Parathyroid adenoma (tissue), 2 donors: ENCODE data around the gene SEC31A.

Source experiments
- H2AFZ ChIP-seq: fragments of 300-600 bp; sonication (generic); one replicate; pipeline ENCODE4 v1.7.0; 2017; ENCODE audit warnings: antibody characterized with exemption, mild to moderate bottlenecking
- H3K27ac ChIP-seq: fragments of 300-600 bp; sonication (generic); one replicate; pipeline ENCODE4 v1.7.0; 2017
- H3K27me3 ChIP-seq: fragments of 300-600 bp; sonication (generic); one replicate; pipeline ENCODE4 v1.7.0; 2017; ENCODE audit warnings: low read length; ENCODE audit not compliant: control insufficient read depth, insufficient read depth
- H3K36me3 ChIP-seq: fragments of 300-600 bp; sonication (generic); one replicate; pipeline ENCODE4 v1.7.0; 2017; ENCODE audit warnings: low read length; ENCODE audit not compliant: control insufficient read depth, insufficient read depth
- H3K4me1 ChIP-seq: fragments of 300-600 bp; sonication (generic); one replicate; pipeline ENCODE4 v1.7.0; 2017; ENCODE audit warnings: control low read depth
- H3K4me2 ChIP-seq: fragments of 300-600 bp; sonication (generic); one replicate; pipeline ENCODE4 v1.7.0; 2017; ENCODE audit warnings: low read length
- H3K4me3 ChIP-seq: fragments of 300-600 bp; sonication (generic); one replicate; pipeline ENCODE4 v1.7.0; 2017; ENCODE audit warnings: low read depth, low read length
- H3K79me2 ChIP-seq: fragments of 300-600 bp; sonication (generic); one replicate; pipeline ENCODE4 v1.7.0; 2017; ENCODE audit warnings: control low read depth
- H3K9ac ChIP-seq: fragments of 300-600 bp; sonication (generic); one replicate; pipeline ENCODE4 v1.7.0; 2017; ENCODE audit warnings: mild to moderate bottlenecking
- H3K9me3 ChIP-seq: fragments of 300-600 bp; sonication (generic); one replicate; pipeline ENCODE4 v1.7.0; 2017; ENCODE audit warnings: low read length; ENCODE audit not compliant: control insufficient read depth
- TF ChIP-seq, protein P1 (sequence below): fragments of 300-600 bp; sonication (generic); IDR thresholded peaks from one replicate; pipeline ENCODE4 v1.7.0; 2017; ENCODE audit warnings: antibody characterized with exemption, mild to moderate bottlenecking
- donor health status: primary hyperparathyroidism.

SEC31A gene

DNA sequence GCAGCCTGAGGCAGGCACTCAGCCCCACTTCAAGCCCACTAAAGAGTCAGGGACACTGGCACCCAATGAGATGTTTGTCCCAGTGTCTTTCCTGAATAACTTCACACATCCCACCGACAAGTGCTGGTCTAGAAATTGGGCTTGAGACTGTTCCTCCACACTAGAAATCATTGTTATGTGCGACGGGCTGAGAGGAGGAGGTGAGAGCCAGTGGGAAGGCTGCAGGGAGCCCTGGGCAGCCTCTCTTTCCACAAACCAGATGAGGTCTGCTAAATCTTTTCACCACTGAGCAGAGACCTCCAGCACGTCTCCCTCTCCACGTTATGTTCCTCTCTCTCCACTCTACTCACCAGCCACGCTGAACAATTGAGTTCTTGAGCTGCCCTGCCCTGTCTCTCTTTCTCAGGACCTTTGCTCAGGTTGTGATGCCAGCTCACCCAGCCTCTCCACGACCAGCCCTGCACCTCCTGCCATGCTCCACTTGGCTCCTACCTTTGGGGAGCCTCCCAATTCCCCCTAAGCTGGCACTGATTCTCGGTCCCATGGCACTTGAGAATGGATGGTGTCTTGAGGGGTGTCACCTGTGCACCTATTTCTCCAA is 100.8 kb downstream of the SEC31A start:
- TF ChIP-seq, protein P1, sequence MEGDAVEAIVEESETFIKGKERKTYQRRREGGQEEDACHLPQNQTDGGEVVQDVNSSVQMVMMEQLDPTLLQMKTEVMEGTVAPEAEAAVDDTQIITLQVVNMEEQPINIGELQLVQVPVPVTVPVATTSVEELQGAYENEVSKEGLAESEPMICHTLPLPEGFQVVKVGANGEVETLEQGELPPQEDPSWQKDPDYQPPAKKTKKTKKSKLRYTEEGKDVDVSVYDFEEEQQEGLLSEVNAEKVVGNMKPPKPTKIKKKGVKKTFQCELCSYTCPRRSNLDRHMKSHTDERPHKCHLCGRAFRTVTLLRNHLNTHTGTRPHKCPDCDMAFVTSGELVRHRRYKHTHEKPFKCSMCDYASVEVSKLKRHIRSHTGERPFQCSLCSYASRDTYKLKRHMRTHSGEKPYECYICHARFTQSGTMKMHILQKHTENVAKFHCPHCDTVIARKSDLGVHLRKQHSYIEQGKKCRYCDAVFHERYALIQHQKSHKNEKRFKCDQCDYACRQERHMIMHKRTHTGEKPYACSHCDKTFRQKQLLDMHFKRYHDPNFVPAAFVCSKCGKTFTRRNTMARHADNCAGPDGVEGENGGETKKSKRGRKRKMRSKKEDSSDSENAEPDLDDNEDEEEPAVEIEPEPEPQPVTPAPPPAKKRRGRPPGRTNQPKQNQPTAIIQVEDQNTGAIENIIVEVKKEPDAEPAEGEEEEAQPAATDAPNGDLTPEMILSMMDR: no peak
- H3K27me3 ChIP-seq: no peaks in the 10 kb centered on the region
- no peak overlapping the region for H3K9ac ChIP-seq
- no peak overlapping the region for H2AFZ ChIP-seq
- no peaks in the 10 kb centered on the region for H3K36me3 ChIP-seq
- no peaks in the 10 kb centered on the region for H3K9me3 ChIP-seq
- no peak overlapping the region for H3K27ac ChIP-seq
- H3K79me2 ChIP-seq: no peaks in the 10 kb centered on the region
- no peak overlapping the region for H3K4me3 ChIP-seq
- H3K4me2 ChIP-seq: no peak overlapping the region
- no peaks in the 10 kb centered on the region for H3K4me1 ChIP-seq

DNA sequence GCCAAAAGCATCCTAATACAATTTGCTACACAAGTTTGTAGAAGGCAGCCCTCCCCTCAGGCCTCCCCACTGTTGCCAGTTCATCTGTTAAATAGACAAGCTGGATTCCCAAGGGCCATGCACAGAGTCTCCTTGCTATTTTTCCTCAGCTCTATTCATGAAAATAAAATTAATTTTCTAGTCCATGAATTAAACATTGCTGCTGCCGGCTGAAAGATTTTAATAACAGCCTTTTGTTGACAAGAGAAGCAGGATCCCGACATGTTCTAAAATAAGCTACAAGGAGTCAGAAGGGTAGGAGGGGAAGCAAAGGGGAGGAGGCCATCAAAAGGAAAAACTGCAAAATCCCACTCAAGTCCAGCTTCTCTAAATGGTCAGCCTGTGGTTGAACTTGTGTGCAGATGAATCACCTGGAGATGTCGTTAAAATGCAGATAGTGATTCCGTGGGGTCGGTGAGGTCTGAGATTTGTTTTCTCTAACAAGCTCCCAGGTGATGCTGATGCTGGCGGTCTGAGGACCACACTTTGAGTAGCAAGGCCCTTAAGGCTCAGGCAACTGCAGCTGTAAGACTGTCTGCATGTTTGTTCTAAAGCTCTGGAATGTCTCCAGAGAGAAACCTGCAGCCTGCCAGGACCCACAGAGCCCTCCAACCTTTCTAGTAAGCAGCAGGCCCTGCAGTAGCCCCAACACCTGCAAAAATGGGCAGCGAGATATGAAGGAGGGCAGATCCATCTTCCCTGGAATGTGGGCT is 101.8 kb downstream of the SEC31A start:
- TF ChIP-seq, protein P1: no peak
- H3K9ac ChIP-seq: no peak overlapping the region
- no peak overlapping the region for H3K27ac ChIP-seq
- no peaks in the 10 kb centered on the region for H3K79me2 ChIP-seq
- H3K4me3 ChIP-seq: no peak overlapping the region
- no peak overlapping the region for H2AFZ ChIP-seq
- H3K27me3 ChIP-seq: no peaks in the 10 kb centered on the region
- H3K4me2 ChIP-seq: no peak overlapping the region
- H3K4me1 ChIP-seq: peaks cover 3% of the 10 kb centered on the region
- H3K36me3 ChIP-seq: no peaks in the 10 kb centered on the region
- H3K9me3 ChIP-seq: no peaks in the 10 kb centered on the region

DNA sequence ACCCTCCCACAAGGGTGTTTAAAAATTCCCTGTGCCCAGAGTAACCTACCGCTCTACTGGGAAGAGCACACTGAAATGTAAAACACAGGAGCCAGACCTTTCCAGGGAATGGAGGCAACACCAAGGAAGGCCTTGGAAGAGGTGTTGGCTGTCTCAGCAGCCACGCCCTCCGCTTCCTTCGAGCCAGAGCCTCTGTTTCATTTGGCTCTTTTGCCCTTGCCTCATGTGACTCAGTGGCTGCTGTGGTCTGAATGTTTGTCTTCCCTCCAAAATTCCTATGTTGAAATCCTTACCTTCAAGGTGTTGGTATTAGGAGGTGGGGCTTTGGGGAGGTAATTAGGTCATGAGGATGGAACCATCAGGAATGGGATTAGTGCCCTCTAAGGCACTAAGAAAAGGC is 103.6 kb downstream of the SEC31A start:
- Histone ChIP-seq H3K4me3 (no peak overlapping the region), H3K27me3 (no peaks in the 10 kb centered on the region), H3K9ac (no peak overlapping the region), H3K4me2 (no peak overlapping the region), H2AFZ (no peak overlapping the region), H3K4me1 (peaks cover 3% of the 10 kb centered on the region), H3K9me3 (no peaks in the 10 kb centered on the region), H3K79me2 (no peaks in the 10 kb centered on the region), H3K27ac (no peak overlapping the region), H3K36me3 (no peaks in the 10 kb centered on the region)
- TF ChIP-seq, protein P1: no peak

DNA sequence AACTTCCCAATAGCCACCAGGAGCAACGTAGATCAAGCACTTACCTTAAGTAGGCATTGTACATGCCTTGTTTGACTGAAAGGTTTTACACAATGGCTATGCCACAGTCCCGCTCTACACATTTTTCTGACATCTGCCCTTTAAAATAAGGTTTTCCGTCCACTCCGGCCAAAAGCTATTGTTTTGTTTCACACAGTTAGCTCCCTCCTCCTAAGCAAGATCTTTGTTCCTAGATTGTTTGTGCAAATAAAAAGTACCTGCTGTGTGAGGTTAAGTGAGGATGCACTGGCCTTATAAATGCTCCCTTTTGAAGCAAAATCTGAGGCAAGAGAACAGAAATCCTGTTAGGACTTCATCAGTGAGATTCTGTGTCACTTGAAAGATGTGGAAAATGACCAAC is 104.1 kb downstream of the SEC31A start:
- H2AFZ ChIP-seq: no peak overlapping the region
- H3K9ac ChIP-seq: no peak overlapping the region
- H3K79me2 ChIP-seq: no peaks in the 10 kb centered on the region
- H3K4me2 ChIP-seq: no peak overlapping the region
- TF ChIP-seq, protein P1: no peak
- H3K36me3 ChIP-seq: no peaks in the 10 kb centered on the region
- peaks cover 4% of the 10 kb centered on the region for H3K4me1 ChIP-seq
- H3K9me3 ChIP-seq: no peaks in the 10 kb centered on the region
- H3K4me3 ChIP-seq: no peak overlapping the region
- no peak overlapping the region for H3K27ac ChIP-seq
- no peaks in the 10 kb centered on the region for H3K27me3 ChIP-seq
